Measurements from ENCODE around the gene SND1. TPM values are rescaled to one million over a fixed set of nuclear protein-coding genes. Genes with fewer than 3 reads are reported as not detected.

SND1 gene
- total and polyA plus RNA-seq, 10 of the 15 experiments (the other 5 are each of a cell fraction or from before 2014, with no cell fraction given): 52.4 to 270 (median 146) TPM

- TF ChIP-seq EZH2 (IDR thresholded peaks at IDR 0.05; ENCODE audit: borderline replicate concordance, control insufficient read depth, low read depth, low read length): no peak
- TF ChIP-seq E2F8 (IDR thresholded peaks at IDR 0.05; ENCODE audit: low read depth, partially characterized antibody): no peak
- TF ChIP-seq ZNF274 (IDR thresholded peaks at IDR 0.05; ENCODE audit: insufficient read depth, insufficient read length): no peak
- TF ChIP-seq TCF7 (IDR thresholded peaks at IDR 0.05; ENCODE audit: borderline replicate concordance): no peak
Measured at GRCh38 chr7:128120976-128121490, 469.0 kb downstream of the SND1 start (continued).

GRCh38 chr7:128121711-128122530 lies 469.9 kb downstream of the SND1 start:
- ChIA-PET CTCF (no interaction called here), SMC1A (ENCODE audit: uncharacterized antibody, unreplicated experiment) (no interaction called here), POLR2A (no interaction called here), RAD21 (ENCODE audit: unreplicated experiment) (no interaction called here)
- intact Hi-C loops (cut with micrococcal nuclease; ENCODE audit: unreplicated experiment): no loop called here
- no peaks in the 10 kb centered on the region for H3K9me3 ChIP-seq (replicated peaks; ENCODE audit: control insufficient read depth, insufficient read depth, low read length)
- ATAC-seq (no peak), FAIRE-seq (no peak), DNase-seq (ENCODE audit: low read depth, low spot score) (no peak)
- in situ Hi-C loops (cut with MboI): no loop called here
- H3K79me2 ChIP-seq (ENCODE audit: control insufficient read depth, insufficient read depth, low read length): no peaks in the 10 kb centered on the region
- no peak overlapping the region for H3K27ac ChIP-seq (ENCODE audit: control insufficient read depth, insufficient read depth)
- no peak overlapping the region for H3K4me3 ChIP-seq
- H4K20me1 ChIP-seq (ENCODE audit: control insufficient read depth, insufficient read depth): no peaks in the 10 kb centered on the region
- no peak for TF ChIP-seq RFX5 (IDR thresholded peaks at IDR 0.05; ENCODE audit: low read depth, low read length)
- TF ChIP-seq GABPA (IDR thresholded peaks at IDR 0.05; ENCODE audit: low read depth): 0 out of 2 replicates have a peak, but pooled peaks have one; percentile 36
- 55% methylated on average over 18 of the region's 21 CpGs for WGBS (ENCODE audit: insufficient coverage, insufficient replicate concordance, low lambda C conversion rate, missing lambda C conversion rate)
- BruUV-seq (replicated peaks): no TSS peak
- no peak overlapping the region for H2AFZ ChIP-seq (ENCODE audit: control insufficient read depth, low read depth, low read length)
- peaks cover 0 to 3% of the 10 kb centered on the region in 2 experiments; a peak in 1 of 4 replicates for H3K27me3 ChIP-seq (replicated peaks in 1 of 2; ENCODE audit: control insufficient read depth in 2 of 2, insufficient read depth in 2 of 2, low read length in 1 of 2)
- H3K4me2 ChIP-seq (ENCODE audit: control insufficient read depth, insufficient read depth): no peak overlapping the region
- no peaks in the 10 kb centered on the region for H3K36me3 ChIP-seq (ENCODE audit: control insufficient read depth in 2 of 2, insufficient read depth in 2 of 2, low read length in 1 of 2)
- H3K9ac ChIP-seq (ENCODE audit: control insufficient read depth, insufficient read depth, low read length): no peak overlapping the region
- no peaks in the 10 kb centered on the region for H3K4me1 ChIP-seq (ENCODE audit: control insufficient read depth, insufficient read depth, low read length)

All from GM12878 (cell line).